HEK293T (cell line): ENCODE results near the gene SURF1.

Experiments used
- CTCF ChIA-PET: fragments of 350-600 bp; formaldehyde crosslinking; extraction: SDS; loops from one replicate; lab custom pipeline; 2021; ENCODE audit warnings: antibody characterized with exemption, inconsistent platforms; lab: Yijun Ruan, JAX
- POLR2A ChIA-PET: fragments of 350-600 bp; formaldehyde crosslinking; extraction: SDS; loops from one replicate; lab custom pipeline; 2020; ENCODE audit warnings: antibody characterized with exemption, inconsistent platforms; lab: Yijun Ruan, JAX
- DNase-seq: peaks from one replicate; pipeline ENCODE4 v3.0.0; 2012; ENCODE audit warnings: mixed read lengths; ENCODE audit errors: extremely low spot score
- ARNT ChIP-seq: fragments of 450-650 bp; IDR thresholded peaks from 2 replicates; pipeline ENCODE4 v1.6.1; 2017; ENCODE audit warnings: mild to moderate bottlenecking
- BHLHE40 ChIP-seq: fragments of 450-650 bp; IDR thresholded peaks from 2 replicates; pipeline ENCODE4 v1.6.1; 2016; ENCODE audit warnings: mild to moderate bottlenecking, moderate library complexity, borderline replicate concordance
- CTBP1 ChIP-seq: fragments of 450-650 bp; IDR thresholded peaks from 2 replicates; pipeline ENCODE4 v1.6.1; 2016; ENCODE audit warnings: borderline replicate concordance
- ELF4 ChIP-seq: fragments of 450-650 bp; IDR thresholded peaks from 2 replicates; pipeline ENCODE4 v1.6.1; 2017; ENCODE audit warnings: antibody characterized with exemption
- FOXA1 ChIP-seq: fragments of 450-650 bp; IDR thresholded peaks from 2 replicates; pipeline ENCODE4 v1.6.1; 2016; ENCODE audit warnings: mild to moderate bottlenecking
- FOXK2 ChIP-seq: fragments of 450-650 bp; IDR thresholded peaks from 2 replicates; pipeline ENCODE4 v1.6.1; 2016; ENCODE audit warnings: mild to moderate bottlenecking
- FOXM1 ChIP-seq: fragments of 450-650 bp; IDR thresholded peaks from 2 replicates; pipeline ENCODE4 v1.6.1; 2017; ENCODE audit warnings: mild to moderate bottlenecking, borderline replicate concordance
- HDGF ChIP-seq: fragments of 450-650 bp; IDR thresholded peaks from 2 replicates; pipeline ENCODE4 v1.6.1; 2017; ENCODE audit warnings: antibody characterized with exemption, borderline replicate concordance
- L3MBTL2 ChIP-seq: fragments of 450-650 bp; conservative IDR thresholded peaks from 2 replicates; pipeline ENCODE4 v1.6.1; 2016; ENCODE audit warnings: mild to moderate bottlenecking
- LEF1 ChIP-seq: fragments of 450-650 bp; IDR thresholded peaks from 2 replicates; pipeline ENCODE4 v1.6.1; 2017; ENCODE audit warnings: mild to moderate bottlenecking, borderline replicate concordance
- NFRKB ChIP-seq: fragments of 450-650 bp; IDR thresholded peaks from 2 replicates; pipeline ENCODE4 v1.6.1; 2016; ENCODE audit warnings: mild to moderate bottlenecking, moderate library complexity
- PKNOX1 ChIP-seq: fragments of 450-650 bp; IDR thresholded peaks from 2 replicates; pipeline ENCODE4 v1.6.1; 2016
- SP1 ChIP-seq: fragments of 450-650 bp; IDR thresholded peaks from 2 replicates; pipeline ENCODE4 v1.6.1; 2017
- SUZ12 ChIP-seq: fragments of 450-650 bp; IDR thresholded peaks from 2 replicates; pipeline ENCODE4 v1.6.1; 2016; ENCODE audit warnings: mild to moderate bottlenecking
- TARDBP ChIP-seq: fragments of 450-650 bp; IDR thresholded peaks from 2 replicates; pipeline ENCODE4 v1.6.1; 2016
- ZNF384 ChIP-seq: fragments of 450-650 bp; IDR thresholded peaks from 2 replicates; pipeline ENCODE4 v1.6.1; 2016

Gene SURF1

DNA sequence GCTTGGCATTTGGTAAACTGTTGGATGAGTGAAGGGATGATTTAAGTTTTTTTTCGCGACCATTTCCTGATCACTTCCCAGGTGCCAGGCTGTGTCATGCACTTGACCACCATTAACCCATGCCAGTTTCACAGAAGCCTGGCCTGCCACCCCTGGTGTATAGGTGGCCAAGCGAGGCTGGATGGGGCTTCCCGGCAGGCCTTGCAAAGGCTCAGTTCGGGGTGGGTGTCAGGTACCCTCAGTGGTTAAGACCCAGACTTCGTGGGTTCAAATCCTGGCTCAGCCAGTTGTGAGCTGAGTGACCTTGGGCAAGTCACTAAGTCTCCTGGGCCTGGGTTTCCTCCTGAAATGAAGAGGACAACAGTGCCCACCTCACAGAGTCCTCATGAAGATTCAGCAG lies 10.7 kb downstream of the SURF1 start:
- ChIA-PET POLR2A (interaction anchor here (1.1 kb wide), 1 partner anchor 32 kb away, joined by 4 read pairs; no protein-coding TSS in a partner anchor), CTCF (no interaction called here)
- no peak for DNase-seq
- TF ChIP-seq BHLHE40: no peak
- no peak for TF ChIP-seq HDGF
- no peak for TF ChIP-seq PKNOX1
- TF ChIP-seq FOXK2: no peak
- no peak for TF ChIP-seq ELF4
- no peak for TF ChIP-seq LEF1
- no peak for TF ChIP-seq ZNF384
- no peak for TF ChIP-seq L3MBTL2
- TF ChIP-seq CTBP1: no peak
- TF ChIP-seq SP1: no peak
- no peak for TF ChIP-seq FOXA1
- no peak for TF ChIP-seq FOXM1
- no peak for TF ChIP-seq TARDBP
- TF ChIP-seq ARNT: no peak
- no peak for TF ChIP-seq NFRKB

DNA sequence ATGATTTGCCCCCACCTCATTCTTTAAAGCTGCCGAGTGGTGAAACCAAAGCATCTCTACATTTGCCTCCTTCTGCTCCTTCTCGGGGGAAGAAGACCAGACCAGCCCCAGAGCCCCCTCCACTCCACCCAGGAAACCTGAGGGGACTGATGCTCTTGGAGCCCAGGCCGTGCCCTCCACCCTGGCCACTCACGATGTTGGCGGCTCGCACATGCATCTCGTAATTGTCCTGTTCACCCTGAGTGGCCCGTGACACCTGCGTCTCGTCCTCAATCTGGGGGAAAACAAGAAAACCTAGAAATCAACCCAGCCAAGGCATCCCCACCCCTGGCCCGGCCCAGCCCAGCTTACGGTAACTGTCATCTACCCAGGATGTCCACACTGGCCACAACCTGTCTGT lies 11.3 kb downstream of the SURF1 start:
- no peak for DNase-seq
- POLR2A ChIA-PET: no interaction called here
- TF ChIP-seq ARNT (no peak), ZNF384 (no peak), L3MBTL2 (no peak), TARDBP (no peak), ELF4 (no peak)
- CTCF ChIA-PET: no interaction called here

GRCh38 chr9:133344071-133344470 lies 12.2 kb downstream of the SURF1 start:
- POLR2A ChIA-PET: no interaction called here
- TF ChIP-seq CTBP1 (no peak), ARNT (no peak), ZNF384 (no peak), TARDBP (no peak), HDGF (no peak), NFRKB (no peak), PKNOX1 (no peak), ELF4 (no peak), LEF1 (no peak), FOXM1 (no peak), FOXA1 (no peak), SP1 (no peak), FOXK2 (no peak), SUZ12 (no peak)
- CTCF ChIA-PET: interaction anchor here (0.7 kb wide), 1 partner anchor 171 kb away, joined by 3 read pairs; no protein-coding TSS in a partner anchor
- DNase-seq: no peak

GRCh38 chr9:133342570-133342969 lies 13.7 kb downstream of the SURF1 start:
- ChIA-PET POLR2A (interaction anchor here (1.1 to 1.2 kb wide), 2 partner anchors 8 to 13 kb away, joined by 4 read pairs; partner anchors contain the start of gene SURF1), CTCF (interaction anchor here (0.6 kb wide), 2 partner anchors 149 to 199 kb away, joined by 3 read pairs; no protein-coding TSS in a partner anchor)
- TF ChIP-seq FOXM1 (no peak), NFRKB (no peak)
- DNase-seq: no peak

- ChIA-PET POLR2A (interaction anchor here (1.1 to 3.0 kb wide), 3 partner anchors 8 to 14 kb away, joined by 4 to 12 read pairs (median 4); partner anchors contain the start of genes SURF1 and SURF2), CTCF (interaction anchor here (0.6 to 1.0 kb wide), 5 partner anchors 9 to 198 kb away, joined by 3 to 4 read pairs (median 3); no protein-coding TSS in a partner anchor)
- TF ChIP-seq SP1 (no peak), BHLHE40 (no peak), FOXA1 (no peak), NFRKB (no peak), L3MBTL2 (no peak), FOXM1 (no peak), LEF1 (no peak), ZNF384 (no peak), ELF4 (no peak), SUZ12 (no peak), TARDBP (no peak)
- DNase-seq: peak; percentile 31
Observed at GRCh38 chr9:133342069-133342406, 14.2 kb downstream of the SURF1 start.

- CTCF ChIA-PET: interaction anchor here (0.6 to 1.0 kb wide), 6 partner anchors 10 to 1283 kb away, joined by 3 to 4 read pairs (median 3); no protein-coding TSS in a partner anchor
Observed at GRCh38 chr9:133341369-133342068, 14.8 kb downstream of the SURF1 start.

More at GRCh38 chr9:133341369-133342068, 14.8 kb downstream of the SURF1 start:
- no peak for TF ChIP-seq TARDBP
- no peak for TF ChIP-seq ARNT
- TF ChIP-seq ELF4: no peak
- TF ChIP-seq NFRKB: no peak
- no peak for TF ChIP-seq HDGF
- TF ChIP-seq ZNF384: no peak
- TF ChIP-seq CTBP1: no peak
- TF ChIP-seq BHLHE40: no peak
- TF ChIP-seq L3MBTL2: no peak
- TF ChIP-seq FOXK2: no peak
- TF ChIP-seq FOXM1: no peak
- no peak for TF ChIP-seq SP1
- no peak for TF ChIP-seq PKNOX1
- TF ChIP-seq SUZ12: no peak
- TF ChIP-seq LEF1: no peak
- DNase-seq: no peak
- POLR2A ChIA-PET: interaction anchor here (1.2 to 3.0 kb wide), 2 partner anchors 9 to 15 kb away, joined by 4 to 12 read pairs; partner anchors contain the start of genes SURF1 and SURF2
